Left lung (tissue), 10 donors: ENCODE measurements around the gene SPDYE3. TPM values are rescaled to one million over a fixed set of nuclear protein-coding genes. Genes with fewer than 3 reads are reported as not detected.
"Not testable (repeated sequence)": the region's sequence is repeated elsewhere in the genome, so short reads cannot be mapped to it uniquely, and the experiment has no call there.

Source experiments
- ATAC-seq: fragments of 200-7000 bp; cut with Tn5 transposase; one replicate; pipeline ENCODE4 v1.9.1; 2020; ENCODE audit warnings: moderate library complexity
- DNase-seq, 4 donors: peaks; one replicate each; pipeline ENCODE4 v3.0.0-alpha.2; 2013 to 2020
- H3K27ac ChIP-seq, 2 donors: fragments of 200-600 bp; sonication (generic) in 1 of 2; one replicate each; pipeline versions ENCODE4 v1.5.0 to v1.8.0; 2020 to 2021
- H3K27me3 ChIP-seq, 2 donors: fragments of 200-600 bp; sonication (generic) in 1 of 2; one replicate each; pipeline versions ENCODE4 v1.5.0 to v1.8.0; 2020 to 2021
- H3K36me3 ChIP-seq, 2 donors: fragments of 200-600 bp; sonication (generic) in 1 of 2; one replicate each; pipeline versions ENCODE4 v1.5.0 to v1.8.0; 2020 to 2021
- H3K4me1 ChIP-seq, 2 donors: fragments of 200-600 bp; one replicate each; pipeline ENCODE4 v1.8.0; 2021
- H3K4me3 ChIP-seq, 2 donors: fragments of 200-600 bp; sonication (generic) in 1 of 2; one replicate each; pipeline versions ENCODE4 v1.5.0 to v1.8.0; 2020 to 2021; ENCODE audit warnings: mild to moderate bottlenecking in 1 of 2
- H3K9me3 ChIP-seq, 2 donors: fragments of 200-600 bp; sonication (generic) in 1 of 2; one replicate each; pipeline versions ENCODE4 v1.5.0 to v1.8.0; 2020 to 2021
- CTCF ChIP-seq, 2 donors: fragments of 200-600 bp; sonication (generic) in 1 of 2; IDR thresholded peaks; one replicate each; pipeline versions ENCODE4 v1.5.0 to v1.8.0; 2021; ENCODE audit warnings: antibody characterized with exemption in 2 of 2
- intact Hi-C, 2 donors: fragments of 100-400 bp; cut with DNase I; formaldehyde crosslinking; loops; one replicate each; pipeline versions ENCODE4 v1.11.2 to v1.14.2; 2022
- polyA plus RNA-seq, 6 donors: library from polyadenylated mRNA; unstranded; fragments of 120-200 nt; gene quantifications; one replicate each; pipeline ENCODE4 v1.2.1, GENCODE V29; 2013; ENCODE audit not compliant: insufficient read length in 6 of 6
- total RNA-seq, 2 donors: library from RNA; stranded (reverse); fragmentation: NEBNext Ultra II Directional; extraction: Animal tissue kit (Norgen Biotek cat#: 25700); gene quantifications; one replicate each; pipeline ENCODE4 v1.2.1, GENCODE V29; 2021
- donor health status: DM: no; HTN: yes; CAD: no.
- donor health status: DM: no; HTN: no; CAD: no.

SPDYE3 gene
- total and polyA plus RNA-seq, 8 donors: 6.6 to 8.4 (median 7.2) TPM; not detected in 2

GRCh38 chr7:100344560-100345287 lies 37.2 kb downstream of the SPDYE3 start:
- intact Hi-C loops, H3K27me3 ChIP-seq, H3K9me3 ChIP-seq, DNase-seq, H3K4me3 ChIP-seq: not testable (repeated sequence)
- Histone ChIP-seq H3K4me1 (peaks cover 0 to 14% of the 10 kb centered on the region in 2 donors), H3K27ac (peak overlapping the region in 1 of 2 donors; percentile 63), H3K36me3 (peaks cover 0 to 58% of the 10 kb centered on the region in 2 donors)
- peak; percentile 94 for ATAC-seq
- TF ChIP-seq CTCF (IDR thresholded peaks at IDR 0.05): peak; percentile 21 to 55

DNA sequence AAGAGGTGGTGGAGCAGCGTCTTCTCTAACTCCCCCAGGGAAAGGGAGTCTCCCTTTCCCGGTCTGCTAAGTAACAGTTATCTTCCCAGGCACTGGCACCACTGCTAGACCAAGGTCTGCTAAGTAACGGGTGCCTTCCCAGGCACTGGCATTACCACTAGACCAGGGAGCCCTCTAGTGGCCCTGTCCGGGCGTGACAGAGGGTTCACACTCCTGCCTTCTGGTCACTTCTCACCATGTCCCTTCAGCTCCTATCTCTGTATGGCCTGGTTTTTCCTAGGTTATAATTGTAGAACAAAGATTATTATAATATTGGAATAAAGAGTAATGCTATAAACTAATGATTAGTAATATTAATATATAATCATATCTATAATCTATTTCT lies 37.8 kb downstream of the SPDYE3 start:
- Histone ChIP-seq H3K36me3 (peaks cover 0 to 64% of the 10 kb centered on the region in 2 donors), H3K27ac (peak overlapping the region in 1 of 2 donors; percentile 63), H3K4me1 (peaks cover 0 to 14% of the 10 kb centered on the region in 2 donors)
- intact Hi-C loops, H3K4me3 ChIP-seq, H3K27me3 ChIP-seq, H3K9me3 ChIP-seq: not testable (repeated sequence)
- TF ChIP-seq CTCF (IDR thresholded peaks at IDR 0.05): peak; percentile 32 to 68
- DNase-seq: peak in 3 of 4 donors; percentile 29 to 94 (median 74)
- ATAC-seq: peak; percentile 60

- H3K4me1 ChIP-seq: peaks cover 0 to 14% of the 10 kb centered on the region in 2 donors
These were observed 39.4 kb downstream of the SPDYE3 start for GRCh38 chr7:100346921-100347320.

DNA sequence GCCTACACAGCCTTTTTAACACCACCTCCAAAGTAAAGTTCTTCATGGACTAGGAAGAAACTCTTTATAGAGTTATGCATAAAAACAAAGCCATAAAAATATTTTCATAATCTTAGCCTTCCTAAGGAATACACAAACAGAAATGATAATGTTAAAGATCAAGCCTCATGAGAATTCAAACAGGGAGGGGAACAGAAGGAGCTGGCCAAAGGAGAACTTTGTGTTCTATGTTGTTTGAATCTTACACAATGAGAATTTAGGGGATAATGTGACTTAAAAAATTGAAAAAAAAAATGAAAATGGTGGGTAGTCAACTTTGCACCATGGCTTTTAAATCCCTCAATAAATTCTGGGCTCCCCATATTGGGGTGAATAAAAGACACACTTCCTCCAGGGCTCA lies 41.3 kb downstream of the SPDYE3 start:
- intact Hi-C loops: no loop called here

More at GRCh38 chr7:100346921-100347320, 39.4 kb downstream of the SPDYE3 start:
- Histone ChIP-seq H3K27me3 (no peaks in the 10 kb centered on the region), H3K27ac (no peak overlapping the region), H3K36me3 (peaks cover 0 to 65% of the 10 kb centered on the region in 2 donors), H3K9me3 (no peaks in the 10 kb centered on the region), H3K4me3 (no peak overlapping the region)
- DNase-seq: no peak
- TF ChIP-seq CTCF (IDR thresholded peaks at IDR 0.05): no peak
- no peak for ATAC-seq
- intact Hi-C loops: no loop called here

More for the DNA sequence above, 41.3 kb downstream of the SPDYE3 start:
- peaks cover 0 to 14% of the 10 kb centered on the region in 2 donors for H3K4me1 ChIP-seq
- H3K27ac ChIP-seq: no peak overlapping the region
- H3K4me3 ChIP-seq: no peak overlapping the region
- H3K27me3 ChIP-seq: no peaks in the 10 kb centered on the region
- no peak for DNase-seq
- H3K36me3 ChIP-seq: peaks cover 0 to 77% of the 10 kb centered on the region in 2 donors
- no peak for ATAC-seq
- no peaks in the 10 kb centered on the region for H3K9me3 ChIP-seq
- no peak for TF ChIP-seq CTCF (IDR thresholded peaks at IDR 0.05)
